Choroid plexus epithelial cell (primary cell): ENCODE measurements around the gene CFL1.
A peak's percentile ranks its signal among the peaks of the same experiment; 100 is the strongest.

Experiments
- DNase-seq: peaks from one replicate; pipeline ENCODE4 v3.0.0-alpha.2; 2010; ENCODE audit warnings: low read depth
- H3K4me3 ChIP-seq: 2 replicates; pipeline ENCODE4 v1.5.1; 2011; ENCODE audit warnings: low read depth, mild to moderate bottlenecking, control low read depth, low read length, moderate library complexity
- TF ChIP-seq, protein P1 (sequence below): conservative IDR thresholded peaks from 2 replicates; pipeline ENCODE4 v1.5.1; 2011; ENCODE audit warnings: low read depth, mild to moderate bottlenecking, control low read depth, inconsistent platforms, low read length, moderate library complexity

CFL1 gene

DNA sequence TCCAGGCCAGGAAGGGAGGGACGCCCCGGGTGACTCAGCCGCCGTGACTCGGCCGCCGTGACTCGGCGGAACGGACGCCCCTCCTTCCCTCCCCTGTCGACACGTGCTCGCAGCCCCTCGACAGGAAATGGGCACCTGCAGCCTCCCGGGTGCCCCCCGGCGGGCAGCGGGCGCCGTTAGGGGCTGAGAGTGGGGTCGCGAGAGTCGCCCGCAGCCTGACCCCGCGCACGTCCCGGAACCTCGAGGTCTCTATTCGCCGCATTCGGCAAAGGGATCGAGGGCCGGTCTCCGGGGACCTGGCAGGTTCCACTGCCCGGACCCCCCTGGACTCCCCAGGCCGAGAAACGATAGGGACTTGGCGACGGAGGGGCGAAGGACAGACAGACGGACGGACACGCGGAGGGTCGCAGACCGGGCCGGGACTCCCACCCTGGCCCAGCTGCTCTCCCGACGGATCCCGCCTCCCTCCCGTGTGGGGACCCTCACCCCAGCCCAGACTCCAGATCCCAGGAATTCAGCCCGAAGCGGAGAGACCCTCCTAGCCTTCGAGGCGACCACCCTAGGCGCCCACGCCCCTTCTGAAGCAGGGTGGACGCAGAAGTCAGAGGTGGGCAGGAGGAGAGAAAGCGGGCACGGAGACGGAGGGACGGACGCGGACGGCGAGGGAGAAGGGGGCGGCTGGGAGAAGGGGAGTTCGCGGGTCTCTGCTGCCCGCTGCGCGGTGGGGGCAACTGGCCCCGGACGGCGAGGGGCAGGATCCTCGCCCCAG lies 41.6 kb upstream of the CFL1 start:
- peak; percentile 62 for DNase-seq
- peak overlapping the region; percentile 82 for H3K4me3 ChIP-seq
- TF ChIP-seq, protein P1, sequence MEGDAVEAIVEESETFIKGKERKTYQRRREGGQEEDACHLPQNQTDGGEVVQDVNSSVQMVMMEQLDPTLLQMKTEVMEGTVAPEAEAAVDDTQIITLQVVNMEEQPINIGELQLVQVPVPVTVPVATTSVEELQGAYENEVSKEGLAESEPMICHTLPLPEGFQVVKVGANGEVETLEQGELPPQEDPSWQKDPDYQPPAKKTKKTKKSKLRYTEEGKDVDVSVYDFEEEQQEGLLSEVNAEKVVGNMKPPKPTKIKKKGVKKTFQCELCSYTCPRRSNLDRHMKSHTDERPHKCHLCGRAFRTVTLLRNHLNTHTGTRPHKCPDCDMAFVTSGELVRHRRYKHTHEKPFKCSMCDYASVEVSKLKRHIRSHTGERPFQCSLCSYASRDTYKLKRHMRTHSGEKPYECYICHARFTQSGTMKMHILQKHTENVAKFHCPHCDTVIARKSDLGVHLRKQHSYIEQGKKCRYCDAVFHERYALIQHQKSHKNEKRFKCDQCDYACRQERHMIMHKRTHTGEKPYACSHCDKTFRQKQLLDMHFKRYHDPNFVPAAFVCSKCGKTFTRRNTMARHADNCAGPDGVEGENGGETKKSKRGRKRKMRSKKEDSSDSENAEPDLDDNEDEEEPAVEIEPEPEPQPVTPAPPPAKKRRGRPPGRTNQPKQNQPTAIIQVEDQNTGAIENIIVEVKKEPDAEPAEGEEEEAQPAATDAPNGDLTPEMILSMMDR, result no peak

DNA sequence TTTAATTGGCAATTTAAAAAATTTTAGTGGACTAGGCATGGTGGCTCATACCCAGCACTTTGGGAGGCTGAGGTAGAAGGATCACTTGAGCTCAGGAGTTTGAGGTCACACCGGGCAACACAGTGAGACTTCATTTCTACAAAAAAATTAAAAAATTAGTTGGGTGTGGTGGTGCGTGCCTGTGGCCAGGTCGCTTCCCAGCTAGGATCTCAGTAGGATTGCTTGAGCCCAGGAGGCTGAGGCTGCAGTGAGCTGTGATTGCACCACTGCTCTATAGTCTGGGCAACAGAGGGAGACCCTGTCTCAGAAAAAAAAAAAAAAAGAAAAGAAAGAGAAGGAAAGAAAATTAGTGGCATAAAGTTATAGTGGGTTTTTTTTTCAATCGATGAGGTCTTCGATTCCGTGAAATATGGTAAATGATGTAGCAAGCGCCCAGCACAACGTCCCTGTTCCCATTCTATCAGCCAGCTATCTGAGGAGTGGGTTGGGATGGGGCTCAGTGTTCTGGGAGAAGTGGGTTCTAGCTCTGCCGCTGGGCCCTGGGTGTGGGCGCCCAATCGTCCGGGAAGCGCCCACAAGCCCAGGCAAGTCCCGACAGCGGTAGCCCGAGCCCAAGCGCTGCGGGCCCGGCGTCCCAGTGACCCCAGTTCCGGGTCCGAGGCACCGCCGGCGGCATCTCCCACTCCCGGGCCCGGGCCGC lies 40.8 kb upstream of the CFL1 start:
- DNase-seq, result peak; percentile 34
- TF ChIP-seq, protein P1, result no peak
- peak overlapping the region; percentile 82 for H3K4me3 ChIP-seq

DNA sequence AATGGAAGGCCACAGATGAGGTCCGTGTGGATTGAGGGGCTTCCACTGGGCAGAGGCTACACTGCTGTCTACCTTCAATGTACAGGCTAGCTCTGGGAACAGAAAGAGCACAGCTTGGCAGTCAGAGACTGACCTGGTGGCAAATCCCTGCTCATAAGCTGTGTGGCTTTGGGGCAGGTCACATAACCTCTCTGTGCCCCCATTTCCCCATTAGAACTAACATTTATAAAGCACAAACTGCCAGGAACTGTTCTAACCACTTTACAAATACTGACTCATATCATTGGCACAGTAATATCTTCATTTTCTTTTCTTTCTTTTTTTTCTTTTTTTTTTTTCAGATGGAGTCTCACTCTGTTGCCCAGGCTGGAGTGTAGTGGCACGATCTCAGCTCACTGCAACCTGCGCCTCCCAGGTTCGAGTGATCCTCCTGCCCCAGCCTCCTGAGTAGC lies 39.1 kb upstream of the CFL1 start:
- no peak overlapping the region for H3K4me3 ChIP-seq
- TF ChIP-seq, protein P1, result no peak
- no peak for DNase-seq

DNA sequence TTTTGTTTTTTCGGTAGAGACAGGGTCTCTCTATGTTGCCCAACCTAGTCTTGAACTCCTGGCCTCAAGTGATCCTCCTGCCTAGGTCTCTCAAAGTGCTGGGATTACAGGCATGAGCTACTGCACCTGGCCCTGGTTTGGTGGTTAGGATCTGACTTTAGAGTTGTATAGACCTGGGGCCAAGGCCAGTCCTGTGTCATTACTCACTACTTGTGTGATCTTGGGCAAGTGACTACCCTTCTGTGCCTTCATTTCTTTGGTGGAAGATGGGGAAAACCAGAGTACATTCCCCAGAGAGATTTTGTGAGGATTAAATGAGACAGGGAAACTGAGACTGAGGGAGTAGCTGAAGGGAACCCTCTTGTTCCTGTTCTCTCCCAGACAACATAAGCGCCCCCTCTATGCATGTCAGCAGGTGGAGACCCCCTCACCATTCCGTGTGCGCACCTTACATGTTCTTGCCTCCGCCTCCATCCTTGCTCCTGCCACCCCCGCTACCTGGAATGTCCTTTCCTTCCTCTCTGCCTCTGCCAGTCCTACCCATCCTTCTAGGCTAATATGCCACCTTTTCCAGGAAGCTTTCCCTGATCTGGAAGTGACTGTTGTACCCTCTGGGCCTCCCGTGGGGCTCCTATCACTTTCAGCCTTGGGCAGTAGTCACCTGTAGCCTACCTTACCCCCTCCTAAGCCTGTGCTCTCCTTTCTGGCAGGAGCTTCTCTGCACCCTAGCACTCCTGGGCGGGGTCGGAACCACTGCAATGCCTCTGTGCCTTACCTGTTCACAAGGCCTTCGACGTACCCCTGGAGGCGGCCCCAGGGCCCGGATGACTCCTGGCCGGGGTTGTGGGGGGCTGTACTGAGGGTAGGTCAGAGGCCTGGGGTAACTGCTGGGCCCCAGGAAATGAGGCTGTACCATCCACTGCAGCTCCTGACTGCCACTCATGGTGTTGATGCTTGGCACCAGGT lies 38.3 kb upstream of the CFL1 start:
- H3K4me3 ChIP-seq, result no peak overlapping the region
- no peak for DNase-seq
- TF ChIP-seq, protein P1, result no peak

DNA sequence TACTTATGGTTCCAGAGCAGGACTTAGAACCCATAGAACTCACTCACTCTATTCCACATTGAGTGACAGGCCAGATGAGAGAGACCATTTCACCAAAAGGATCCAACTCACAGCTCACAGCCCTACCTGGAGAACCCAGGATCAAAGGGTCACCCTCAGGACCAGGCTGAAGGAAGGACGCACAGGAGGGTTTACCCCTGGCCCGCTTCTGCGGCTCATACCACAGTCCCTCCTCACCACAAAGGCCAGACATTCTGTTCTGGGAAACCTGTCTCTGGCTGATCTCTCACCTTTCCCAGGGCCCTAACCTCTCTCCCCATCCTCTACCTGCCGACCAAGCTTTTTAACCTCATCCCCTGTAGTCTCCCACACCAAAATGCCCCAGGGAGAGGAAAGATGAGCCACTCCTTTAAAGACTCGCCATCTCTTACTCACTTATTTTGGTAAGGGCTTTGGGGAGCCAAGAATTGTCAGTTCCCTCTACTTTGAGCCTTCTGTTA lies 37.6 kb upstream of the CFL1 start:
- no peak overlapping the region for H3K4me3 ChIP-seq
- TF ChIP-seq, protein P1, result no peak
- DNase-seq, result no peak

DNA sequence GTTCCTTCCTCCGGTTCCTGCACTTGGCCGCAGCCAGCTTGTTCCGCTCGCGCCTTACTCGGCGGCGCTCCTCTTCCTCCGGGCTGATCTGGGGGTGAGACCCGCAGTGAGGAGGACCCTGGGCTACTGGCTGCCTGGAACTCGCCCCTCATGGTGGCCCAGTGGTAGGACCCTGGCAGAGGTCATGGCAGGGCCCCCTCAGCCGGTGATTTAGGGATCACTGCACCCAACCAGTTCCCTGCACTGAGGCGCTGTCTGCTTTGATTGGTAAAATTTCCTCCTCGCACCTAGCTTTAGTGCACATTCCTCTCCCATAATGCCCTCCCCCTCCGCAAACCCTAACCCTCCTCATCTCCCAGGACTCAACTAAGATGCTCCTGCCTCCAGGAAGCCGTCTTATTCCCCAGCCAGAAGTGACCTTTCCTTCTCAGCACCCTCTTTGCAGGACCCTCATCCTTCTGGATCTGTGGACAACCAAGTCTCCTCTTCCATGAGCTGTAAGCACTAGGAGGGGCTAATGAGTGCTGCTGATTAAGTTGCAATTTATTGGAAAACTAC lies 36.1 kb upstream of the CFL1 start:
- TF ChIP-seq, protein P1, result peak; percentile 13
- no peak overlapping the region for H3K4me3 ChIP-seq
- no peak for DNase-seq
